Stimulated activated CD4-positive, alpha-beta T cell treated with anti-CD3 and anti-CD28 coated beads, Interleukin-1b, Interleukin-23, amount 100 ng/mL, for 4 hours (primary cell): ENCODE results near the gene SFTPB.
"Not testable (repeated sequence)": the region's sequence is repeated elsewhere in the genome, so short reads cannot be mapped to it uniquely, and the experiment has no call there.

Experiments used
- DNase-seq, 2 donors: peaks; one replicate each; pipeline ENCODE4 v3.0.0-alpha.2; 2020; ENCODE audit warnings: low read depth in 2 of 2

The SFTPB gene

GRCh38 chr2:85656468-85656867 is 11.5 kb downstream of the SFTPB start:
- DNase-seq: no peak

- DNase-seq: no peak
These were observed 12.0 kb downstream of the SFTPB start for GRCh38 chr2:85655961-85656417.

DNA sequence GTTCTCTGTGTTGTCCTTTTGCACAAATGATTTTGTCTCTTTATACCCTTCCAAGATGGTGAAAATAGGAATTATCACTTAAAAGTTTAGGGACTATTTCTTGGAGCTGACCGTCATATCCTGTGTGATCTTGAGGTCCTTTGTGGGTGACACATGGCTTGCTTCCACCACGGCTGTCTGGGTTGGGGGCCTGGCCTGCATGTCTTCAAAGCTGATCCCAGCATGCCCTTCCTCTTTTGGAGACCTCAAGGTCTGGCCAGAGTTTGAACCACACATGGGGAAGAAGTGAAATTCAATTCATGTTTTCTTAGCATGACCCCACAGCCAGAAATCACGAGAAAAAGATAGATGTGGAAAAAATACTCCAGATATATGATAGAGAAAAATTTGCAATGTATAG is 14.0 kb downstream of the SFTPB start:
- DNase-seq: no peak

DNA sequence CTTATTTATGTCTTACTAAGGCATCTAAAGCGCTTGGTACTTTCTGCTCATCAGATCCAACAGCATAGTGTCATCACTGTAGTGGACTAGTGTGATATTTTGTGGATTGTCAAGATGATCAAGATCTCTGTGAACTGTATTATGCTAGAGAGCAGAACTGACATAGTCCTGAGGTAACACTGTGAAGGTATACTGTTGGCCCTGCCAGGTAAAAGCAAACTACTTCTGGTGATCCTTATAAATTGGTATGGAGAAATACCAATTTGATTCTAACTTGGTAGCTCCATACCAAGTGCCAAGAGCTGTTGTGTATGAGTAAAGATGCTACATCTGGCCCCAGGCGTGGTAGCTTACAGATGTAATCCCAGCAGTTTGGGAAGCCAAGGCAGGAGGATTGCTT is 15.9 kb downstream of the SFTPB start:
- DNase-seq: no peak

DNA sequence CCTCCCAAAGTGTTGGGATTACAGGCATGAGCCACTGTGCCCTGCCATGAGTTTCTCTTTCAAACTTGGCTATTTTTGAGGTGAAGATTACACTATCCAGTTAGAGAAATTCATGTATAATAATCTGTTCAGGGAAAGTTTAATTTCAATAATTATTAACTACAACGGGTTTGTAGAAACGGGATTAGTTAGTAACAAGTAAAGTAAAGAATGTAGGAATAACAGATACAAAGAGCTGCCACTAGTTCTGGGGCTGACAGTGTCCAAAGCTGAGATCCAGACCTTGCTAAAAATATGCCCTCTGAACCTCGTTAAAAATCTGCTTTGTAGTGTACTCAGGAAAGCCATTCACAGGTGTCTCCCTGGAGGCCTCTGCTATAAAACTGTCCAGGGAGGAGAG is 16.9 kb downstream of the SFTPB start:
- no peak for DNase-seq

GRCh38 chr2:85650456-85650855 is 17.5 kb downstream of the SFTPB start:
- DNase-seq: no peak

DNA sequence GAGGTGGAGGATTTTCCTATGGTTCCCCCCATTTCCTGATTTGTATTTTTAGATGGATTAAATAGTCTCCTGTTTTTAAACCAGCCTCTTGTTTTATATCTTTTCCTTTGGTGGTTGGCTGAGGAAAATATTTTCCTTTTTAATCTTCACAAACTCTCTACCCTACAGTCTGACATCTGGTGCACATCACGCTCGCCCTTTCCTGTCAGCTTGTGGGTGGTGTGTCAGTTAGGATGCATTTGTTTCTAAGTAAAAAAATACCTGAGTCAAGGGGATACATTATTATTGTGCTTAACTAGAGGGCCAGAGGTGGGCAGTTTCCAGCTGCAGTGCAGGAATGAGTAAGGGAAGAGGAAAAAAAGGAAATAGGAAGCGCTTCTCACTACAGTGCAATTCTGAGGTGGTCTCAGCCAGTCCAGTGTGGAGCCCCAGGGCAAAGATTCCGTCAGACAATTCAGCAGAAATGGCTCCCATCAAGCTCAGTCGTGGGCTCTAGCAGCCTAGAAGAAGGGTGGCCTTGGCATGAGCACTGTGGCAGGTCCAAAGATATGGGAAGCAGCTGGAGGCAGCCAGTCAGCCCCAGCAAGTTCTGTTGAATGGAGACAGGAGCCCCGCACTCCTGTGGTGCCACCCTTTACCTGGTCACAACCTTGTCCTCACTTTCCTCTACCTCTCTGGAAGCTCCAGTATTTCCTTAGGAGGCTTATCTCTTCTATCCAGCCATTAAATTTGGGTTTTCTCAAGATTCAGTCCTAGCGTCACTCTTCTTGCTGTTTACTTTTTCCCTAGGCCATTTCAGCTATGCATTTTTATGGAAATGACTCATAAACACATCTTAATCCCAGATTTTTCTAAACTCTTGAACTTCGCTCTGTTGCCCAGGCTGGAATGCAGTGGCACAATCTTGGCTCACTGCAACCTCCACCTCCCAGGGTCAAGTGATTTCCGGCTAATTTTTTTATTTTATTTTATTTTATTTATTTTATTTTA is 18.5 kb downstream of the SFTPB start:
- no peak for DNase-seq

- DNase-seq: no peak
These were observed 19.4 kb downstream of the SFTPB start for GRCh38 chr2:85648619-85649018.

- DNase-seq: no peak
These were observed 20.0 kb downstream of the SFTPB start for GRCh38 chr2:85647823-85648526.

GRCh38 chr2:85646166-85646565 is 21.8 kb downstream of the SFTPB start:
- no peak for DNase-seq

- no peak for DNase-seq
These were observed 23.1 kb downstream of the SFTPB start for GRCh38 chr2:85644909-85645308.

- DNase-seq: no peak
These were observed 25.3 kb downstream of the SFTPB start for GRCh38 chr2:85642725-85643124.

DNA sequence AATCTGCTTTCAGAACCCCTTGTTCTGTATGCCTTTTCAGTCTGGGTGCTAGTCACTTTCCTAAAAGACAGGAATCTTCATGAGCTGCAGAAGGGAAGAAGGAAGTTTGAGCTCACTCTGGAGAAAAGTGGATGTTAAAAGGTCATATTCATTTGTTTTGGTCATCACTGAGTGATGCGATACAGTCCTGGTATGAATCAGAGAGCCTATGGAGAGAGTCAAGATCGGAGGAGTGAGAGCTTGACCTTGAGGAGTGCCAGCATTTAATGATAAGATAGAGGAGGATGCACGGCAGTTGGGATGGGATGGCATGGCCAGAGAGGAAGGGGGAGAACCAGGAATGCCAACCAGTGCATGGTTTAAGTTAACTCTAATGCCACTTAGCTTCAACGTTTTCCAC is 32.4 kb downstream of the SFTPB start:
- DNase-seq: no peak

- DNase-seq: no peak
These were observed 33.0 kb downstream of the SFTPB start for GRCh38 chr2:85635011-85635410.

DNA sequence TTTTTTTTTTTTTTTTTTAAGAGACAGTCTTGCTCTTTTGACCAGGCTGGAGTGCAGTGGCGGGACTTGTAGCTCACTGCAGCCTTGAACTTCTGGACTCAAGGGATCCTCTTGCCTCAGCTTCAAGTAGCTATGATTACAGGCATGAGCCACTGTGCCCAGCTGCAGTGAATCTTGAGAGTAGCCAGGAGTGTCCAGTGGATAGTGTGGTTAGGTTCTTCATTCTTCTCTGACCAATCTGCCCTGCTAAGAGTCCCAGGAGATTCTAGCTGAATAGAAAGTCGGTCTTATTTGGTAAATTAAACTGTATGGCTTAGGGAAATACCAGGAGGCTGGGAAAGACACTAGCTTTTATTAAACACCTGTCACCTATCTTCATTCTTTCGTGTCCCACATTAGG is 36.7 kb downstream of the SFTPB start:
- DNase-seq: no peak

- DNase-seq: no peak
These were observed 39.3 kb downstream of the SFTPB start for GRCh38 chr2:85628658-85629057.

DNA sequence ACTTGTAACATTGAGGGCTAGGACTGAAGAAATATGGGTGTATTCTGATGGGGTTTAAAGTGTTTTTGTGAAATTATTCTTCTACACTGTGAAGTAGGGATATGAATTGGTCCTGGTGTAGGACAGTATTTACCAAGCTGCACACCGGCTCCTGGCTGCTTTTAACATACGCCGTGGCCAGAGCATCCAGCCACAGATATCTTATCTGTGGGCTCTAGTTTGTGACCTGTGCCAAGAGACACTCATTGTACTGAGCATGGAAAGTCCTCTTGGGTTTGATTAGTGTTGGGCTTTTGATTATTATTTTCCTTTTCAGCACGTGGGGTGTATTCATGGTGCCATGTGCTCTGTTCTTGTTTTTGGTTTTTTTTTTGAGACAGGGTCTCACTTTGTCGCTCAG is 44.0 kb downstream of the SFTPB start:
- no peak for DNase-seq

DNA sequence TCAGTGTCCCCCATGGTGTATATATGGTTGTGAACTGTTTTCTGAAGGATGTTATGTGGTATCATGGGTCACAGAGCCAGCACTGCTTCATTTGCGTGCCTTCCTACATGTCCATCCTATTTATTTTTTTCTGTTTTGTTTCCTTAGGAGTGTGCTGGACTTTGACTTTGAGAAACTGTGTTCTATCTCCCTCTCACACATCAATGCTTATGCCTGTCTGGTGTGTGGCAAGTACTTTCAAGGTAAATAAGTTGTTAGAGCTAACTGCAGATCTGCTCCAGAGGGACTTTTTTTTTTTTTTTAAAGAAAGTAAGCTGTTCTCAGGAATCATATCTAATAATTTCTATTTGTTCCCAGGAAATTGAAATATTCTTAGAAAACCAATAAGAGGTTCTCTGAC is 46.7 kb downstream of the SFTPB start:
- no peak for DNase-seq

GRCh38 chr2:85619617-85620016 is 48.4 kb downstream of the SFTPB start:
- no peak for DNase-seq

DNA sequence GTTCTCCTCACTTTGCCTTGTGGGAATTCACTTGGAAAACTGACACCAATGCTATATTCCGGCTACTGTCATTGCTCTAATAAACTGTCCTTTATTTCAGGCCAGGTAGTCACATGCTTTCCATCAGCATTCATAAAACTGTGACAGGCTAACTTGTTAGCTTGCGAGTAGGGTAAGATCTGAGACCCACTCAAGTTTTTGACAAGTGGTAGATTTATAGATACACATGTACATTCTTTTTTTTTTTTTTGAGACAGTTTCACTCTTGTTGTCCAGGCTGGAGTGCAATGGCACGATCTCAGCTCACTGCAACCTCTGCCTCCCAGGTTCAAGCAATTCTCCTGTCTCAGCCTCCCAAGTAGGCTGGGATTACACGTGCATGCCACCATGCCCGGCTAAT is 50.3 kb downstream of the SFTPB start:
- not testable (repeated sequence) for DNase-seq

- no peak for DNase-seq
These were observed 52.6 kb downstream of the SFTPB start for GRCh38 chr2:85615413-85615728.

GRCh38 chr2:85614757-85615156 is 53.2 kb downstream of the SFTPB start:
- not testable (repeated sequence) for DNase-seq
